OCI-LY7 (cell line): ENCODE data around the gene FBN2. TPM values are rescaled to one million over a fixed set of nuclear protein-coding genes. Genes with fewer than 3 reads are reported as not detected.

ENCODE experiments used
- BruUV-seq: library from RNA; stranded (reverse); fragments of 400-500 nt; replicated peaks from 2 replicates; lab custom pipeline; 2021; lab: Mats Ljungman, UMichigan
- CTCF ChIA-PET: fragments of 300-600 bp; sonication (Branson Sonifier 250); formaldehyde crosslinking; loops from one replicate; lab custom pipeline; 2022; ENCODE audit warnings: antibody characterized with exemption; ENCODE audit not compliant: unreplicated experiment; lab: Charles Lee
- POLR2A ChIA-PET: fragments of 300-600 bp; sonication (Branson Sonifier 250); formaldehyde crosslinking; loops from one replicate; lab custom pipeline; 2022; ENCODE audit warnings: antibody characterized with exemption; lab: Charles Lee
- DNase-seq: peaks from one replicate; pipeline ENCODE4 v3.0.0-alpha.2; 2015; ENCODE audit warnings: low spot score
- H2AFZ ChIP-seq: fragments of 200-600 bp; sonication (generic), shearing (Covaris generic); 2 replicates; pipeline ENCODE4 v1.6.1; 2014; ENCODE audit warnings: mild to moderate bottlenecking, antibody characterized with exemption, low read length, moderate library complexity
- H3K27ac ChIP-seq: fragments of 200-600 bp; sonication (generic); 2 replicates; pipeline ENCODE4 v1.5.1; 2014; ENCODE audit warnings: mixed run types, low read depth, mild to moderate bottlenecking, moderate library complexity, low read length, inconsistent platforms; ENCODE audit not compliant: poor library complexity, severe bottlenecking
- H3K36me3 ChIP-seq: fragments of 200-600 bp; sonication (generic); 2 replicates; pipeline ENCODE4 v1.6.1; 2014; ENCODE audit warnings: mild to moderate bottlenecking, antibody characterized with exemption, low read length, moderate library complexity, mixed read lengths; ENCODE audit not compliant: insufficient read depth
- H3K4me1 ChIP-seq: fragments of 200-600 bp; sonication (generic); 2 replicates; pipeline ENCODE4 v1.5.1; 2014; ENCODE audit warnings: mild to moderate bottlenecking, low read length; ENCODE audit not compliant: insufficient read depth, poor library complexity, severe bottlenecking
- H3K4me2 ChIP-seq: fragments of 200-600 bp; sonication (generic); 2 replicates; pipeline ENCODE4 v1.6.1; 2014; ENCODE audit warnings: mild to moderate bottlenecking, low read length
- H3K4me3 ChIP-seq: fragments of 200-600 bp; sonication (generic); 2 replicates; pipeline ENCODE4 v1.5.1; 2014; ENCODE audit warnings: mild to moderate bottlenecking, low read depth, low read length; ENCODE audit not compliant: poor library complexity, severe bottlenecking
- H3K79me2 ChIP-seq: fragments of 200-600 bp; sonication (generic); 2 replicates; pipeline ENCODE4 v1.6.1; 2016; ENCODE audit warnings: low read depth, mild to moderate bottlenecking, low read length, moderate library complexity, mixed read lengths; ENCODE audit not compliant: insufficient read depth
- H3K9me2 ChIP-seq: fragments of 200-600 bp; sonication (generic); 2 replicates; pipeline ENCODE4 v1.6.1; 2016; ENCODE audit warnings: mild to moderate bottlenecking, low read length, mixed read lengths; ENCODE audit not compliant: insufficient read depth
- H3K9me3 ChIP-seq: fragments of 200-600 bp; sonication (generic); 2 replicates; pipeline ENCODE4 v1.6.1; 2014; ENCODE audit warnings: mild to moderate bottlenecking, mixed run types, low read length, mixed read lengths
- H4K20me1 ChIP-seq: fragments of 200-600 bp; sonication (generic); 2 replicates; pipeline ENCODE4 v1.6.1; 2014; ENCODE audit warnings: mild to moderate bottlenecking, antibody characterized with exemption, low read length, moderate library complexity, mixed read lengths; ENCODE audit not compliant: insufficient read depth
- EZH2phosphoT487 ChIP-seq: fragments of 200-600 bp; sonication (generic); IDR thresholded peaks from 2 replicates; pipeline ENCODE4 v1.6.1; 2018; ENCODE audit warnings: low read depth, borderline replicate concordance, mild to moderate bottlenecking, mixed run types, antibody characterized with exemption, low read length, moderate library complexity, mixed read lengths
- intact Hi-C: fragments of 100-400 bp; cut with micrococcal nuclease; formaldehyde crosslinking; loops from one replicate; pipeline ENCODE4 v1.10.0; 2022; ENCODE audit not compliant: unreplicated experiment
- total RNA-seq, 2 experiments: library from RNA; depleted of rRNA in 1 of 2; stranded (reverse); fragments of >200 nt in 1 of 2; shearing (Covaris generic) in 1 of 2; gene quantifications; 2 replicates each; pipeline ENCODE4 v1.2.3, GENCODE V29; 2014 to 2022
- TF ChIP-seq, protein P1 (sequence below): fragments of 200-600 bp; sonication (generic); conservative IDR thresholded peaks from 2 replicates; pipeline ENCODE4 v1.5.1; 2014; ENCODE audit warnings: mild to moderate bottlenecking, antibody characterized with exemption, low read length, moderate library complexity, mixed read lengths

The FBN2 gene
- total RNA-seq, 2 experiments from 2014 or later: not detected

DNA sequence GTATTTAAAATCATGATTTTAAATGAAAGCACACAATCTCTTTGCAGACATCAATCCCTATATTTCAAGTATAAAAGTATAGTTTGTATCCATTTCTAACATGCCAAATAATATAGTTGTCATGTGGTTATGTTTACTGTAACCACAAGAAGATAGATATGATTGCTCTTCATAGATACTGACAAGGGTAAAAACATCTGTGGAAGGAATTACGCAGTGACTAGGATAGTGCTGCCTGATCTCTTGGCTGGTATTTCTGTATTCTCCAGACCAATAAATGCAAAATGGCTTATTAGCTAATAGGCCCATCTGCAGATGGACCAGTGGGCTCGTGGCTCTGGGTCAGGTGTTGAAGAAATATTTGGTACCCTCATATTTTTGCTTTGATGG, 34.9 kb upstream of the FBN2 start:
- CTCF ChIA-PET: no interaction called here
- intact Hi-C loops: no loop called here
- Histone ChIP-seq H3K4me3 (no peak overlapping the region), H3K9me3 (no peaks in the 10 kb centered on the region), H3K4me1 (no peaks in the 10 kb centered on the region), H3K9me2 (no peaks in the 10 kb centered on the region), H2AFZ (no peak overlapping the region), H3K27ac (no peak overlapping the region), H3K36me3 (no peaks in the 10 kb centered on the region), H3K4me2 (no peak overlapping the region), H3K79me2 (no peaks in the 10 kb centered on the region), H4K20me1 (no peaks in the 10 kb centered on the region)
- no peak for TF ChIP-seq EZH2phosphoT487
- TF ChIP-seq, protein P1, sequence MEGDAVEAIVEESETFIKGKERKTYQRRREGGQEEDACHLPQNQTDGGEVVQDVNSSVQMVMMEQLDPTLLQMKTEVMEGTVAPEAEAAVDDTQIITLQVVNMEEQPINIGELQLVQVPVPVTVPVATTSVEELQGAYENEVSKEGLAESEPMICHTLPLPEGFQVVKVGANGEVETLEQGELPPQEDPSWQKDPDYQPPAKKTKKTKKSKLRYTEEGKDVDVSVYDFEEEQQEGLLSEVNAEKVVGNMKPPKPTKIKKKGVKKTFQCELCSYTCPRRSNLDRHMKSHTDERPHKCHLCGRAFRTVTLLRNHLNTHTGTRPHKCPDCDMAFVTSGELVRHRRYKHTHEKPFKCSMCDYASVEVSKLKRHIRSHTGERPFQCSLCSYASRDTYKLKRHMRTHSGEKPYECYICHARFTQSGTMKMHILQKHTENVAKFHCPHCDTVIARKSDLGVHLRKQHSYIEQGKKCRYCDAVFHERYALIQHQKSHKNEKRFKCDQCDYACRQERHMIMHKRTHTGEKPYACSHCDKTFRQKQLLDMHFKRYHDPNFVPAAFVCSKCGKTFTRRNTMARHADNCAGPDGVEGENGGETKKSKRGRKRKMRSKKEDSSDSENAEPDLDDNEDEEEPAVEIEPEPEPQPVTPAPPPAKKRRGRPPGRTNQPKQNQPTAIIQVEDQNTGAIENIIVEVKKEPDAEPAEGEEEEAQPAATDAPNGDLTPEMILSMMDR: no peak
- POLR2A ChIA-PET: no interaction called here
- BruUV-seq: no TSS peak
- DNase-seq: no peak

DNA sequence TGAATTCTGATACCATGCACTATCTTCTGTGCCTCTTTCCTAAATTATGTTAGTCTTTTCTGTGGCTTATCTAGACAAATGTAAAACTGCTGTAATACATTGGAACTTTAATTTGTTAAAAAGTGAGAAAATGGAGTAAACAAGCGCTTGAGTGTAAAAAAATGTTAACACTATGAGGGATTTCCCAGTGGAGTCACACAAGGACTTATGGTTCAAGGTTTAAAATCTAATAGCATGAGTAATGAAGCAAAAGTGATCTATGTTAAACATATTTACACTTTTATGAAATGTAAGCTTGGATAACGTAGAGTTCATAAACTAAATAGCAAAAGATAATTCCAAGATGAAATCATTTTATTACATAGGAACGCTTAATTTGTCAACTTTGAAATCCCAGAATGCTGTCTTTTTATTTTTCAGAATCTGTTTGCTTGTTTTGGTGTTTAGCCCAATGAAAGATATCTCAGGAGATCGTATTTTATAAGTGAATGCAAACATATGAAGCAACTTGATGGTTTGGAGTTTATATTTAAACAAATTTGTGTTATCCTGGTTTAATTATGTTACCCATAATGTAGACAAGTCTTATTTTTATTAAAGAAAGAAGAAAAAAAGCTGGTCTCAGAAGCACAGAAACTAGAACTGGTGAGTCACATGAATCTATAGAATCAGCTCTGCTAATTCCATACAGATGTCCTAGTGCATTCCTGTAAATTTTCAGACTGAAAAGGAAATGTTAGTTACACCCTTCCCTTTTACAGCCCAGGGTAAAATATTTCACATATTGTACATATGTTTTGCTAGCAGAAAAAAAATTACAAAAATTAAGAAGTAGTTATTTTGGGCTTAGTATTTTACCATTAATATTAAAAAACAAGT, 34.2 kb upstream of the FBN2 start:
- Histone ChIP-seq H3K79me2 (no peaks in the 10 kb centered on the region), H3K4me3 (no peak overlapping the region), H3K9me2 (no peaks in the 10 kb centered on the region), H3K4me1 (no peaks in the 10 kb centered on the region), H2AFZ (no peak overlapping the region), H3K27ac (no peak overlapping the region), H3K9me3 (no peaks in the 10 kb centered on the region), H3K36me3 (no peaks in the 10 kb centered on the region), H4K20me1 (no peaks in the 10 kb centered on the region), H3K4me2 (no peak overlapping the region)
- TF ChIP-seq, protein P1: no peak
- no peak for TF ChIP-seq EZH2phosphoT487
- ChIA-PET CTCF (no interaction called here), POLR2A (no interaction called here)
- no TSS peak for BruUV-seq
- intact Hi-C loops: no loop called here
- no peak for DNase-seq

DNA sequence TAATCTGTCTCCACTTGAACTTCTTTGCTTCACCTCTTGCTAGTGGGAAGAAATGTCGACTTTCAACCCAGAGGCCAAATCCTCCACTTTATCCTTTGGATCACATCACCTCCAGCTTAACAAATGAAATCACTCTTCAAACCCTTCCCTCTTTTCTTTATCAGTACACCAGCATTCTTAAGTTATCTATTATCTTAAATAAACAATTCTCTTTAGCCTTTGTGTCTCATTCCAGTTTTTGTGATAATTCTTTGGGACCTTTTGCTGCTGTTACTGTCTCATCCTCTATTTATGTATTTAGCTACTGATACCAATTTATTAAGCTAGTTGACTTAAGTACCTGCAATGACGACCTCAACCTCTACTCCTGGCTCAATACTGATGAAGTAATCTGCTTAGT, 28.1 kb upstream of the FBN2 start:
- H3K4me1 ChIP-seq: no peaks in the 10 kb centered on the region
- no peak overlapping the region for H3K4me2 ChIP-seq
- no peak overlapping the region for H2AFZ ChIP-seq
- CTCF ChIA-PET: no interaction called here
- H3K9me2 ChIP-seq: no peaks in the 10 kb centered on the region
- H4K20me1 ChIP-seq: no peaks in the 10 kb centered on the region
- H3K36me3 ChIP-seq: no peaks in the 10 kb centered on the region
- no peak overlapping the region for H3K27ac ChIP-seq
- DNase-seq: no peak
- no peak for TF ChIP-seq EZH2phosphoT487
- TF ChIP-seq, protein P1: no peak
- H3K9me3 ChIP-seq: no peaks in the 10 kb centered on the region
- BruUV-seq: no TSS peak
- H3K79me2 ChIP-seq: no peaks in the 10 kb centered on the region
- intact Hi-C loops: no loop called here
- POLR2A ChIA-PET: no interaction called here
- no peak overlapping the region for H3K4me3 ChIP-seq
